ENCODE results near the gene CLEC4F. TPM values are rescaled to one million over a fixed set of nuclear protein-coding genes. Genes with fewer than 3 reads are reported as not detected.

CLEC4F gene, protein sequence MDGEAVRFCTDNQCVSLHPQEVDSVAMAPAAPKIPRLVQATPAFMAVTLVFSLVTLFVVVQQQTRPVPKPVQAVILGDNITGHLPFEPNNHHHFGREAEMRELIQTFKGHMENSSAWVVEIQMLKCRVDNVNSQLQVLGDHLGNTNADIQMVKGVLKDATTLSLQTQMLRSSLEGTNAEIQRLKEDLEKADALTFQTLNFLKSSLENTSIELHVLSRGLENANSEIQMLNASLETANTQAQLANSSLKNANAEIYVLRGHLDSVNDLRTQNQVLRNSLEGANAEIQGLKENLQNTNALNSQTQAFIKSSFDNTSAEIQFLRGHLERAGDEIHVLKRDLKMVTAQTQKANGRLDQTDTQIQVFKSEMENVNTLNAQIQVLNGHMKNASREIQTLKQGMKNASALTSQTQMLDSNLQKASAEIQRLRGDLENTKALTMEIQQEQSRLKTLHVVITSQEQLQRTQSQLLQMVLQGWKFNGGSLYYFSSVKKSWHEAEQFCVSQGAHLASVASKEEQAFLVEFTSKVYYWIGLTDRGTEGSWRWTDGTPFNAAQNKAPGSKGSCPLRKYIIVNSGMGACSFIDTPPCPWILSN
- polyA plus RNA-seq (ENCODE audit: insufficient read depth in 1 of 5, insufficient read length in 5 of 5, low replicate concordance in 1 of 5), result under 1 TPM in 4 of 5 donors, not detected in 1; 0.05 to 0.21 (median 0.10) TPM
- long read RNA-seq, donor 1, result 0 reads
- long read RNA-seq, donor 2, result 0 reads
- long read RNA-seq, donor 3, result 0 reads
- long read RNA-seq, donor 4, result 0 reads
- long read RNA-seq, donor 5, result 0 reads
- long read RNA-seq, donor 6, result 0 reads
- long read RNA-seq, donor 7, result 0 reads
- long read RNA-seq, donor 8, result 0 reads

- DNase-seq, result no peak
Measured at GRCh38 chr2:70820499-70820898, at the start of gene CLEC4F. Gene CLEC4F (minus strand): TSS chr2:70820599. CDS start chr2:70820523, 76 bp downstream.

GRCh38 chr2:70868970-70869369 lies 48.6 kb upstream of the CLEC4F start:
- no peak for DNase-seq

GRCh38 chr2:70861777-70862625 lies 41.6 kb upstream of the CLEC4F start:
- DNase-seq, result peak; percentile 58 to 69

GRCh38 chr2:70855667-70856066 lies 35.3 kb upstream of the CLEC4F start:
- no peak for DNase-seq

- DNase-seq, result no peak
Measured at GRCh38 chr2:70854411-70854810, 34.0 kb upstream of the CLEC4F start.

- DNase-seq, result no peak
Measured at GRCh38 chr2:70852824-70853223, 32.4 kb upstream of the CLEC4F start.

DNA sequence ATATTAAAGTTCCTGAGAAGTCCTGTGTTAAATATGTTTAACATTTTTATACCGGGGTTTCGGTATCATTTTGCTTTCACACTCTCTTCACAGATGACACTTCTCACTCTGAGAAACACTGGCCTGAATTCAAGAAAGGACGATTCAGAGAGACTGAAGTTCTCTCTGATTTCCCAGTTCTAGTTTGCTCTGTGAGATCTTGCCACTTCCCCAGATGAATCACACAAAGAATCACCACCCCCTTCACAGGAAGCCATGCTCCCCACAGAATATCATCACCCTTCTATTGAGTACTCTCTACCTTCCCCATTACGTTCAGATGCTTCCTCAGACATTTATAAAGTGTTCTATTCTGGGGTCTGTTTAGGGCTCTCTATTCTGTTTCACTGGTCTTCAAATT lies 31.3 kb upstream of the CLEC4F start:
- DNase-seq, result no peak

DNA sequence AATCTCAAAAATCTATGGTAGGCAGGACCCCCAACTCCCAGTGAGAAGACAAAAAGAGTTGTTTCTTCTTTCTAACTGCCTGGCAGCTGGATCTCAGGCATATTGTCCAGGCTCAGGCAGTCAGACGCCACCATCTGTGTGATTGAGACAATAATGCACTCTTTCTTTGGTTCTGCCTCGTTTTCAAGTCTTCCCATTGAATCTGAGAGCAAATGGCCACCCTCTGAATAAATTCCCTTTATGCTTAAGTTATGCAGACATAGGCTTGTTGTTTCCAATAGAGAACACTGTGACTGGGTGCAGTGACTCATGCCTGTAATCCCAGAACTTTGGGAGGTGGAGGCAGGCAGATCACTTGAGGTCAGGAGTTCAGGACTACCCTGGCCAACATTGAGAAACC lies 30.5 kb upstream of the CLEC4F start:
- DNase-seq, result no peak

GRCh38 chr2:70842401-70842800 lies 22.0 kb upstream of the CLEC4F start:
- no peak for DNase-seq

DNA sequence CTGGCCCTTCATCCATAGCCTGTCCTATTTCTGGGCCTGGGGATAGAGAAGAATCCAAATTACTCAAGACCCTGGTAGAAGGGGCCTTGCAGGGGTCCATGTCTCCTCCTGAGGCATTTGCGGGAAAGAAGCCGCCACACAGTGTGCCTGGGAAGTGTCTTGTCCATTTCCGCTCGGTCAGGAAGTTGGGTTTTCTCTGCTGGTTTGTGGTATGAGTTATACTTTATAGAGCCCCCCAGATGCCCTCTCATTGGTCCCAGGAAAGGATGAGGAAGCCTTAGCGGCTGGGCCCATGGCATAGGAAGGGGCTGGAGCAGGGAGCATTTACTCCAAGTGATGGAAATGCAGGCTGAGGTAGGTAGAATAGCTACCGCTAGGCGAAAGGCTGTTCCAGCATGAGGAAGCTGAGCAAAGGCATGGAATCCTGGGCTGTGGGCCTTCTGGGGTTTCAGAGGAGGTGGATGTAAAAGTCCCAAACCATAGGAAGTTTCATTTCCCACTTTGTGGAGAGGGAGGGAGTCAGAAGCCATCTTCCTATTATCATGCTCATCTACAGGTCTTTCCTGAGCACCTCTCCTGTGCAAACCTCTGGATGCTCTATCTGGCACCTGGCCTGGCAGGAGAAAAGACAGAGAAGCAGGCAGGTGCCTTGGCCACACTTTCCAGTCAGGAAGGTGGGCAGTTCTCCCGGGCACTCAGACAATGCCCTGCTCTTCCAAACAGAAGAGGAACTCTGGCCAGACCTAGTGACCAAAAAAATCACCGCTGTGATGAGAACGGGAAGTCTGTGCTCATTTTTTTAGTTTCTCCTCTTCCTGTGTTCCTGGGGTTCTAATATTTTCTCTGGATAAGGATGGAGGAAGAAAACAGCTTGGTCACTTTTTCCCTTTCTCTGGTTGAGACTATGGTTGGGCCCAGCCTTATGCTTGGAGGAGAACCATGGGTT lies 17.9 kb upstream of the CLEC4F start:
- DNase-seq, result no peak

DNA sequence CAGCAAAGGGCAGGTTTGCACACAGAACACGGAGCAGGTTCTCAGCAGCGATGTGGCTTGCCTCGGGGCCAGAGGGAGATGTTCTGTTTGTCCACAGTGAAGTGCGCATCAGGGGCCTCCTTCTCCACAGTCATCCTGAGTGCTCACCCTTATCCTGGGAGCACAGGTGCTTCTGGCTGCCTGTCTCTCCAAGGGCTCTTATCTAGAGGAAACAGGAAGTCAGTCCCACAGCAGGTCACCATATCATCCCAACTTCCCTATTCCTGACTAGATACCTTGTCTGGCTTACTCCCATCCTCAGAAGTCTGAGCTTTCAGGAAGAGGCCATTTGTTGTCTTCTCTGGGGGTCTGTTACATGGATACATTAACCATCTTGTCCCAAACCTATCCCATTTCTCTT lies 15.2 kb upstream of the CLEC4F start, which contains the start of gene CD207:
Gene CD207 (minus strand): TSS at position 174 of the 400 bp plus-strand sequence. CDS start 40 bp downstream, at position 134.
- DNase-seq, result no peak

DNA sequence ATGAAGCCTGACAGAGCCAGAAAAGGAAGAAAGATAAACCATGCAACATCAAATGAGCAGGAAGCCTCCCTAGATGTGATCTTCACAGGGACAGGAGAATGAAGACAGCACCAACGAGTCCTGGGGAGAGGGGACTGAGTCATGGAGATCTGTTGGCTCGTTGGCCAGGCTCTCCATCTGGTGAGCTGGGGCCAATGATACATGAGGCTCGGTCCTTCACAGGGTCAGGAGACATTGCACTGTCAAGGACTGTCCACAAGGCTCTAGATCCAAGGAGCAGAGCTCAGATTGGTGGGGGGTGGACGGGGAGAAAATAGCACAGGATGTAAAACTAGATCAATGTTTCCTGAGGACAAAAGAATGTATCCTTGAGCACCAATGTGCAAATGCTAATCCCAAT lies 14.5 kb upstream of the CLEC4F start:
- DNase-seq, result no peak

GRCh38 chr2:70834106-70834505 lies 13.7 kb upstream of the CLEC4F start:
- DNase-seq, result no peak

- no peak for DNase-seq
Measured at GRCh38 chr2:70833246-70833645, 12.8 kb upstream of the CLEC4F start.

- no peak for DNase-seq
Measured at GRCh38 chr2:70832386-70832785, 12.0 kb upstream of the CLEC4F start.

- no peak for DNase-seq
Measured at GRCh38 chr2:70831861-70832260, 11.5 kb upstream of the CLEC4F start.

DNA sequence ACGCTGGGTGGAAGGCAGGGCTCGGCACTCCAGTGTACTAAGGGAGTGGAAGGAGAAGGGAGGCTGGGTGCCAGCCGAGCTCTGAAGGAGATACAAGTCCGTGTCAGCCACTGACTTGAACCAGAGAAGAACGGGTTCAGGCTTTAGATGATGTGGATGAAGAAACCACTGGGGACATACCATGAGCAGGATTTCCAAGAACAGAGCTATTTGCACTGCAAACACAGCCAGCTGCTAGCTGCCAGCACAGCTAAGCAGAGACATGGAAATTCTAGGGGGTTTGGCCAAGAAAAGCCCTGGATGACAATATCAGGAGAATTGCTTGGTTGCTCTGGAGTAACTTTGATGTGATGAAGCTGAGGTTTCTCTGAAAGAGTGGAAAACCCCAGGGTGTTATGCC lies 10.0 kb upstream of the CLEC4F start:
- no peak for DNase-seq

- DNase-seq, result no peak
Measured at GRCh38 chr2:70829916-70830315, 9.5 kb upstream of the CLEC4F start.

GRCh38 chr2:70828914-70829824 lies 8.8 kb upstream of the CLEC4F start:
- DNase-seq, result no peak

- DNase-seq, result no peak
Measured at GRCh38 chr2:70828115-70828514, 7.7 kb upstream of the CLEC4F start.

All from right lung (tissue), 10 donors.